K562 (cell line): ENCODE measurements around the gene CCDC74B.

Experiments
- CGGBP1 ChIP-seq: fragments of 250-450 bp; sonication (Bioruptor Pico); IDR thresholded peaks from 2 replicates; pipeline ENCODE4 v1.9.0; 2021; ENCODE audit warnings: mild to moderate bottlenecking
- CTBP1 ChIP-seq: fragments of 450-650 bp; IDR thresholded peaks from 2 replicates; pipeline ENCODE4 v1.6.1; 2016; ENCODE audit warnings: borderline replicate concordance
- CTCF ChIP-seq, 3 experiments: IDR thresholded peaks in 2 of 3; conservative IDR thresholded peaks in 1 of 3; 2 replicates each; pipeline ENCODE4 v1.5.1; 2011 to 2012; ENCODE audit warnings: low read length in 3 of 3, mild to moderate bottlenecking in 3 of 3, control low read depth in 2 of 3, improper control_type of control experiment in 1 of 3, inconsistent platforms in 1 of 3, low read depth in 1 of 3, mixed read lengths in 1 of 3, moderate library complexity in 1 of 3; ENCODE audit not compliant: insufficient read depth in 2 of 3
- HNRNPH1 ChIP-seq: fragments of 200-400 bp; formaldehyde crosslinking; optimal IDR thresholded peaks from 2 replicates; pipeline ENCODE3; 2017; ENCODE audit warnings: low read depth, mild to moderate bottlenecking, low read length, moderate library complexity
- SP1 ChIP-seq: sonication (generic); formaldehyde crosslinking; IDR thresholded peaks from 2 replicates; pipeline ENCODE4 v1.8.1; 2022; ENCODE audit warnings: mild to moderate bottlenecking, missing genetic modification reagents
- ZNF232 ChIP-seq: sonication (generic); formaldehyde crosslinking; IDR thresholded peaks from 2 replicates; pipeline ENCODE4 v1.8.0; 2022; ENCODE audit warnings: mild to moderate bottlenecking, missing genetic modification reagents
- ZNF785 ChIP-seq: fragments of 250-450 bp; sonication (Bioruptor Pico); IDR thresholded peaks from 2 replicates; pipeline ENCODE4 v1.4.0; 2020; ENCODE audit warnings: mild to moderate bottlenecking

- TF ChIP-seq SP1 (CRISPR knock-in tag) (no peak), CGGBP1 (no peak), HNRNPH1 (no peak), ZNF785 (CRISPR knock-in tag) (no peak), ZNF232 (no peak), CTBP1 (no peak), CTCF (IDR thresholded peaks at IDR 0.05 in 2 of 3, conservative IDR thresholded peaks at IDR 0.05 in 1 of 3; ENCODE audit: insufficient read depth in 2 of 3, low read depth in 1 of 3, low read length in 3 of 3) (no peak)
These were observed 42.4 kb upstream of the CCDC74B start for GRCh38 chr2:130187268-130187667.
